ENCODE measurements around the gene CWC15.

CWC15 gene

GRCh38 chr11:94972700-94973098, 657 bp downstream of the CWC15 start:
- TF ChIP-seq CTCF (IDR thresholded peaks at IDR 0.05; ENCODE audit: low read depth, low read length, missing control alignments), result no peak
- DNase-seq (ENCODE audit: low read depth), result no peak
- peak overlapping the region; percentile 96 for H3K4me3 ChIP-seq (ENCODE audit: low read depth, low read length)

- no peak overlapping the region for H3K4me3 ChIP-seq (ENCODE audit: low read depth, low read length)
- peak; percentile 35 for TF ChIP-seq CTCF (IDR thresholded peaks at IDR 0.05; ENCODE audit: low read depth, low read length, missing control alignments)
- no peak for DNase-seq (ENCODE audit: low read depth)
Observed at GRCh38 chr11:94968334-94968958, 4.9 kb downstream of the CWC15 start.

GRCh38 chr11:94964934-94965333, 8.4 kb downstream of the CWC15 start:
- TF ChIP-seq CTCF (IDR thresholded peaks at IDR 0.05; ENCODE audit: low read depth, low read length, missing control alignments), result no peak
- no peak overlapping the region for H3K4me3 ChIP-seq (ENCODE audit: low read depth, low read length)
- DNase-seq (ENCODE audit: low read depth), result no peak

- H3K4me3 ChIP-seq (ENCODE audit: low read depth, low read length), result no peak overlapping the region
- no peak for TF ChIP-seq CTCF (IDR thresholded peaks at IDR 0.05; ENCODE audit: low read depth, low read length, missing control alignments)
- no peak for DNase-seq (ENCODE audit: low read depth)
Observed at GRCh38 chr11:94961255-94961654, 12.1 kb downstream of the CWC15 start.

- TF ChIP-seq CTCF (IDR thresholded peaks at IDR 0.05; ENCODE audit: low read depth, low read length, missing control alignments), result no peak
- DNase-seq (ENCODE audit: low read depth), result no peak
Observed at GRCh38 chr11:94960488-94960887, 12.9 kb downstream of the CWC15 start.

GRCh38 chr11:94959179-94959578, 14.2 kb downstream of the CWC15 start:
- DNase-seq (ENCODE audit: low read depth), result no peak
- no peak overlapping the region for H3K4me3 ChIP-seq (ENCODE audit: low read depth, low read length)
- no peak for TF ChIP-seq CTCF (IDR thresholded peaks at IDR 0.05; ENCODE audit: low read depth, low read length, missing control alignments)

More at GRCh38 chr11:94960488-94960887, 12.9 kb downstream of the CWC15 start:
- H3K4me3 ChIP-seq (ENCODE audit: low read depth, low read length), result no peak overlapping the region

GRCh38 chr11:94958121-94958696, 15.1 kb downstream of the CWC15 start:
- no peak overlapping the region for H3K4me3 ChIP-seq (ENCODE audit: low read depth, low read length)
- no peak for TF ChIP-seq CTCF (IDR thresholded peaks at IDR 0.05; ENCODE audit: low read depth, low read length, missing control alignments)
- DNase-seq (ENCODE audit: low read depth), result no peak
